Measurements from ENCODE around the gene ZBTB32. TPM values are rescaled to one million over a fixed set of nuclear protein-coding genes. Genes with fewer than 3 reads are reported as not detected.

ZBTB32 gene
- total and polyA plus RNA-seq, 11 donors: 0.24 TPM; not detected in 10

DNA sequence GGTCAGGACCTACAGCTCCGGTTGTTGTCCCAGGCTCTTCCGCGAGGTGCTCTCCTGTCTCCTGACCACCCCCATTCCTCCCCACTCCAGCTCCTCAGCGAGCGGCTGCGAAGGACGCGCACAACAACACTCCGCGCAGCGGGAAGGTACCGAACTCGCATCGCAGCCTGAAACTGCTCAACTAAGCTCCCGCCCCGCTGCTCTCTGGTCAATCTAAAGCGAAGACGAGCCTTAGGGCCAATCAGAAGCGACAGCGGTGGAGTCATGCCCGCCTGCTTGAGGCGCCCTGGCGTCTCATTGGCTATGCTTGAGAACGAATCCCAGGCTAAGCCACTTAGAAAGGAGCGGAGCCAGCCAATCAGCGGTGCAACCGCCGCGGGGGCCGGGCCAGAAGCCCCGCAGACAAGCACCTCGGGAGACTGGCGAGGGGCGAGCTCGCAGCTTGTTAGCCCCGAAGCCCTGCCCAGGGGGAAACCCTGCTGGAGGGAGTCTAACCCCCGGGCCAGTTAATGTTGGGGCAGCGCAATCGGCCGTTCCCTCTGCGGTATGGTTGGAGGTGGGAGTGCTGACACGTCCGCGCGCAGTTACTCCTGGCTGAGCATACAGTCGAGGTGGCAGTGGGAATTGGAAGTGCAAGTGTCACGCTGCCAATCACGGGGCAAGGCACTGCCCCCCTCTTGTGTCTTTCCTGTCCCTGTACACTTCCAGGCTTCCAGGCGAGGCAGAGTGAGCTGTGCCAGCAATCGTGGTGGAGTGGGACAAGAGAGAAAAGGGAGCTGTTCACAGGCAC is 1.9 kb upstream of the ZBTB32 start:
- H3K4me1 ChIP-seq: peaks cover 0 to 13% (median 4%) of the 10 kb centered on the region in 12 donors
- peak in 1 of 2 donors; percentile 64 for TF ChIP-seq POLR2A (IDR thresholded peaks at IDR 0.05)
- TF ChIP-seq, protein P1, sequence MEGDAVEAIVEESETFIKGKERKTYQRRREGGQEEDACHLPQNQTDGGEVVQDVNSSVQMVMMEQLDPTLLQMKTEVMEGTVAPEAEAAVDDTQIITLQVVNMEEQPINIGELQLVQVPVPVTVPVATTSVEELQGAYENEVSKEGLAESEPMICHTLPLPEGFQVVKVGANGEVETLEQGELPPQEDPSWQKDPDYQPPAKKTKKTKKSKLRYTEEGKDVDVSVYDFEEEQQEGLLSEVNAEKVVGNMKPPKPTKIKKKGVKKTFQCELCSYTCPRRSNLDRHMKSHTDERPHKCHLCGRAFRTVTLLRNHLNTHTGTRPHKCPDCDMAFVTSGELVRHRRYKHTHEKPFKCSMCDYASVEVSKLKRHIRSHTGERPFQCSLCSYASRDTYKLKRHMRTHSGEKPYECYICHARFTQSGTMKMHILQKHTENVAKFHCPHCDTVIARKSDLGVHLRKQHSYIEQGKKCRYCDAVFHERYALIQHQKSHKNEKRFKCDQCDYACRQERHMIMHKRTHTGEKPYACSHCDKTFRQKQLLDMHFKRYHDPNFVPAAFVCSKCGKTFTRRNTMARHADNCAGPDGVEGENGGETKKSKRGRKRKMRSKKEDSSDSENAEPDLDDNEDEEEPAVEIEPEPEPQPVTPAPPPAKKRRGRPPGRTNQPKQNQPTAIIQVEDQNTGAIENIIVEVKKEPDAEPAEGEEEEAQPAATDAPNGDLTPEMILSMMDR (IDR thresholded peaks at IDR 0.05): no peak
- intact Hi-C loops (cut with DNase I): loop anchor here in 4 of 10 donors (1.0 to 2.0 kb wide), 3 partner anchors 14 to 15 kb away; no protein-coding TSS in a partner anchor
- ATAC-seq: peak; percentile 100
- H3K36me3 ChIP-seq: no peaks in the 10 kb centered on the region
- H3K27ac ChIP-seq: peak overlapping the region in 7 of 12 donors; percentile 31 to 79 (median 46)
- peak overlapping the region; percentile 10 to 80 (median 64) for H3K4me3 ChIP-seq
- DNase-seq: peak; percentile 95 to 98 (median 96)
- no peaks in the 10 kb centered on the region for H3K9me3 ChIP-seq
- WGBS, 4 donors: 0 to 1% (median 0%) methylated on average over 29 to 50 of the region's 50 CpGs
- peaks cover 0 to 16% (median 0%) of the 10 kb centered on the region in 9 donors for H3K27me3 ChIP-seq

DNA sequence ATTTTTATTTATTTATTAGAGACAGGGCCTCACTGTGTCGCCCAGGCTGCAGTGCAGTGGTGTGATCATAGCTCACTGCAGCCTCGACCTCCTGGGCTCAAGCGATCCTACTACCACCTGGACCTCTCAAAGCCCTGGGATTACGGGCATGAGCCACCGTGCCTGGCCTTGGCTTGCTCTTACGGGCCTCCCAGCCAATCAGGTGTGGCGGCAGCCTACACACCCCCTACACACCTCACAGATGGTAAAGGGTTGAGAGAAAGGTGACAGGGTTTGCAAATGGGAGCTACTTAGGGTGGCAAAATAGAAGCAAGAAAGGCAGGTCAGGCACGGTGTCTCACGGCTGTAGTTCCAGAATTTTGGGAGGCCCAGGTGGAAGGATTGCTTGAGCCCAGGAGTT is 1.0 kb upstream of the ZBTB32 start:
- intact Hi-C loops (cut with DNase I): loop anchor here in 2 of 10 donors (1.0 to 2.0 kb wide), 2 partner anchors 13 kb away; no protein-coding TSS in a partner anchor
- H3K4me3 ChIP-seq: peak overlapping the region in 3 of 12 donors; percentile 54 to 76 (median 69)
- H3K27me3 ChIP-seq: peaks cover 0 to 16% (median 0%) of the 10 kb centered on the region in 9 donors
- DNase-seq: no peak
- 49 to 55% (median 52%) methylated on average over 9 of the region's 9 CpGs for WGBS, 4 donors
- H3K9me3 ChIP-seq: no peaks in the 10 kb centered on the region
- no peak for ATAC-seq
- no peak for TF ChIP-seq POLR2A (IDR thresholded peaks at IDR 0.05)
- H3K4me1 ChIP-seq: peaks cover 0 to 13% (median 4%) of the 10 kb centered on the region in 12 donors
- no peak overlapping the region for H3K27ac ChIP-seq
- H3K36me3 ChIP-seq: no peaks in the 10 kb centered on the region

DNA sequence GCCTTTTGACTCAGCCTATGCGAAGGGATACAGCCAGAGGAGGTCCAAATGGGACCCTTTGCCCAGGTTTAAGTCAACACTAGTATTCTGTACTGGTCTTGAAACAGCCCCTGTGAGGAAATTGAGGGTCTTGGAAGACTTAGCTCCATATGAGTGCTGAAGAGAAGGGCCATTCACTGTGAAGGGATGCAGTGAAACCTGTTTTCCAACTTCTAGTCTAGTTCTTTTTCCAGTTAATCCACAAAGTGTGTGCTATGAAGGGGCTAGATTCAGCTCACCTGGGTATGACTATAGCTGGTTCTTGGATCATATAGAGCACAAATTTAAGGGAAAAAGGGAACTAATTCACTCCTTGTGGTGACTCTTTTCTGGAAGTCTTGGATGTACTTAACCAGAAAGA is 4.0 kb downstream of the ZBTB32 start:
- Histone ChIP-seq H3K4me3 (no peak overlapping the region), H3K36me3 (no peaks in the 10 kb centered on the region), H3K9me3 (no peaks in the 10 kb centered on the region), H3K27me3 (peaks cover 0 to 9% (median 0%) of the 10 kb centered on the region in 9 donors), H3K27ac (no peak overlapping the region), H3K4me1 (peaks cover 0 to under 1% (median 0%) of the 10 kb centered on the region in 12 donors)
- ATAC-seq (no peak), DNase-seq (no peak)
- intact Hi-C loops (cut with DNase I): no loop called here
- WGBS, 4 donors: 91 to 100% (median 93%) methylated on average over 1 of the region's 1 CpG
- no peak for TF ChIP-seq POLR2A (IDR thresholded peaks at IDR 0.05)
- TF ChIP-seq, protein P1 (IDR thresholded peaks at IDR 0.05): no peak

DNA sequence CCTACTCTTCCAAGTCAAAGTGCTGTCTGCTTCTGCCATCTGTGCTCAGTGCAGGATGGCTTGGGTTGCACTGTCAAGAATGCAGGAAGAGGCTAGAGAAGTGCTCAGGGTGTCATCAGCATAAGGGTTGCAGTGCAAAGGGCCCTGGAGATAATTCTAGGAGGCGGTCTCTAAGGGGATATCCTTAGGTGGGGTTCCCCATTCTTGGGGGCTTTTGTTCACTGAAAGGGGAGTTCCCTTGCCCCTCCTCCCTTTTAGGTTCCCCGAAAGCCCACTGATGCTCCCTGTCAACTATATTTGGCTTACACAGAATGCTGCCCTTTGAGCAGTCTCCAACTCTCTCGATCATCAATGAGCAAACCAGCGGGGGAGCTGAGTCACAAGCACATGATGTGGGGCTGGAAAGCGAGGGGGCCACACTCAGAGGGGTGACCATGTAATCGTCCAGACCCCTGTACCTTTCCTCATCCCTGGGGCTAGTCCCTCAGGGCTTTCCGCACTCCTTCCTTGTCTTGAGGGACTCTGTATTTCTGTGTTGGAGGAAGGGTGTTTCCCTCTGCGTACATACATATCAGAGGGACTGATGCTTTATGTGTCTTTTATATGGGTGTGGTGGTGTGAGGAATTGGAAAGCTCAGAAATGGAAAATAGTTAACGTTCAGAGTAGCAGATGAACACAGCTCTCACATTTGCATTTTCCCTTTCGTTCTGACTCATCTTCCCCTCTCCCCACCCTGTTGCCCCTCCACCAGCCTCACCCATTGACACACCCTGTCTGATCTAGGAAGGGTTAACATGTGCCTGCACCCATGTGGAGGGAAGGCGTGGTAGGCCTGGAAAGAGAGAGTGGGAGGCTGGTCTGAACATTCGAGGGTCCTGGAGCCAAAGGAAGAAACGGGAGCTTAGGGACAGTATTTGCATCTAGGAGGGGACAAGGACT is 6.7 kb downstream of the ZBTB32 start:
- H3K27ac ChIP-seq: peak overlapping the region in 1 of 12 donors; percentile 5
- H3K4me1 ChIP-seq: peaks cover 0 to 10% (median 7%) of the 10 kb centered on the region in 12 donors
- no peak for DNase-seq
- no peaks in the 10 kb centered on the region for H3K27me3 ChIP-seq
- ATAC-seq: no peak
- 59 to 67% (median 63%) methylated on average over 13 of the region's 13 CpGs for WGBS, 4 donors
- intact Hi-C loops (cut with DNase I): loop anchor here in 4 of 10 donors (10.0 kb wide), 4 partner anchors 166 to 446 kb away; partner anchors contain the start of genes LRFN3 (in 2 of the 4), FFAR3 (in 1 of the 4), TMEM147 (in 1 of the 4) and USF2 (in 1 of the 4)
- TF ChIP-seq, protein P1 (IDR thresholded peaks at IDR 0.05): no peak
- TF ChIP-seq POLR2A (IDR thresholded peaks at IDR 0.05): no peak
- H3K36me3 ChIP-seq: no peaks in the 10 kb centered on the region
- H3K9me3 ChIP-seq: no peaks in the 10 kb centered on the region
- no peak overlapping the region for H3K4me3 ChIP-seq

All from heart left ventricle (tissue), 16 donors.